GDM1 (cell line): Measurements from ENCODE around the gene ITPR1.

Experiments
- DNase-seq: peaks from one replicate; lab custom pipeline; 2025; lab: John Stamatoyannopoulos, UW

The ITPR1 gene

GRCh38 chr3:4509983-4510755 lies 17.0 kb downstream of the ITPR1 start:
- DNase-seq: no peak

DNA sequence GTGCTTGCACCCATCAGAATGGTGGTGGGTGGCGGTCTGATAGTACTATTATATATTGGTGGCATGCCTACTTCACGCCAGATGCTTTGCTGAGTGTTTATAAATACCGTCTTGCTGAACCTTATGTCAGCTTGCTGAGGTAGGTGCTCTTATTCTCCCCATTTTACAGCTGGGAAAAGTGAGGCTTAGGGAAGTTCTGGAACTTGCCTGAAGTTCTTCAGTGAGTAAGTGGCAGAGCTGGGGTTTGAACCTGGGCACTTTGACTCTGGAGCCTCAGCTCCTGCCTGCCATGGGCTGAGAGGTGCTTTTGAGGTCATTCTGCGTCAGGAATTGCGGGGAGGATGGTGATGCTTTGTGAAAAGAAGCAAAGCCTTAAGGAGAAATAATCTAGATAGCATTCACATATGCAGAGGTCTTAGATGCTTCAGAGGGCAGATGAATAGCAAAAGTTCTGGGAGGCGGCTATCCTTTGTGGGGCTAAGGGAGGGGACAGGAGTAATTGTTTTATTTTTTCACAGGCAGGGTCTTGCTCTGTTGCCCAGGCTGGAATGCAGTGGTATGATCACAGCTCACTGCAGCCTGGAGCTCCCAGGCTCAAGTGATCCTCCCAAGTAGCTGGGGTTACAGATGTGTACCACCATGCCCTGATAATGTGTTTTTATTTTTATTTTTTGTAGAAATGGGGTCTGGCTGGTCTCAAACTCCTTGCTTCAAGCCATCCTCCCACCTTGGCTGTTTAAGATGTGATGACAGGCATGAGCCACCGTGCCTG lies 18.5 kb downstream of the ITPR1 start:
- no peak for DNase-seq

GRCh38 chr3:4512895-4513616 lies 19.9 kb downstream of the ITPR1 start:
- DNase-seq: no peak

DNA sequence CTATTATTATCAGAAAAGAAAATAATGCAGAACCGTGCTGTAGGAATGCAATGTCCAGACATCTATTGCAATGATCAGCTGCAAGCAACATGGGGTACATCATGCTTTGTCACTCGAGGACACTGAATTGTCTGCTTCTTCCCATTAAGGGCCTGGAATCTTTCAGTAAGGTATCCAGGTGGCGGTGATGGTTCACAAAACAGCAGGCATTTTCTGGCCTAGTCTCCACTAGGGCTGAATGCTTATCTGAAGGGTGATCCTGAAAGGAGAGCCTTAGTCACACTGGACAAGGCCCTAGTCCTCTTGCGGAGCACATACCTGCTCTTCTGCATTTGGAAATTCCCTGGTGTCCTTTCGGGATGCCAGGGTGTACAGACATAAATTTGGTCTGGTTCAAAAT lies 21.2 kb downstream of the ITPR1 start:
- DNase-seq: no peak

DNA sequence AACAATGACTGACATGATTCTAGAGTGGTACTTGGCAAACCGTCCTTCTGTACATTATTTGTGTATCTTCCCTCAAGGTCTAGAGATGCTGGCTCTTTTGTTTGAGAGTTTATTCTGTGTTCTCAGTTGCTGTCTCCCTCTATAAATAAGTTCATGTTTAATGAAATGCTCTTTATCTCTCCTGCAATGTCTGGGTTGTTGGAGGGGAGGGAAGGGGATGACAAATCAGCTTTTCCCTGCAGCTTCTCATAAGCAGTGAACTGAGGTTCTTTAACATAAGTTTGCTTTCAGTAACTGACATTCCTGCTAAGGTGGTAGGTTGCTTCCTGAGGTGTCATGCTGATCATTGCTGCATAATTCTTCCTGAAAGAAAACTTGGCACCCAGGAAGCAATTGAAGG lies 21.8 kb downstream of the ITPR1 start:
- no peak for DNase-seq

- DNase-seq: no peak
These were observed 22.9 kb downstream of the ITPR1 start for GRCh38 chr3:4515916-4516579.

GRCh38 chr3:4517093-4517492 lies 23.9 kb downstream of the ITPR1 start:
- DNase-seq: no peak

DNA sequence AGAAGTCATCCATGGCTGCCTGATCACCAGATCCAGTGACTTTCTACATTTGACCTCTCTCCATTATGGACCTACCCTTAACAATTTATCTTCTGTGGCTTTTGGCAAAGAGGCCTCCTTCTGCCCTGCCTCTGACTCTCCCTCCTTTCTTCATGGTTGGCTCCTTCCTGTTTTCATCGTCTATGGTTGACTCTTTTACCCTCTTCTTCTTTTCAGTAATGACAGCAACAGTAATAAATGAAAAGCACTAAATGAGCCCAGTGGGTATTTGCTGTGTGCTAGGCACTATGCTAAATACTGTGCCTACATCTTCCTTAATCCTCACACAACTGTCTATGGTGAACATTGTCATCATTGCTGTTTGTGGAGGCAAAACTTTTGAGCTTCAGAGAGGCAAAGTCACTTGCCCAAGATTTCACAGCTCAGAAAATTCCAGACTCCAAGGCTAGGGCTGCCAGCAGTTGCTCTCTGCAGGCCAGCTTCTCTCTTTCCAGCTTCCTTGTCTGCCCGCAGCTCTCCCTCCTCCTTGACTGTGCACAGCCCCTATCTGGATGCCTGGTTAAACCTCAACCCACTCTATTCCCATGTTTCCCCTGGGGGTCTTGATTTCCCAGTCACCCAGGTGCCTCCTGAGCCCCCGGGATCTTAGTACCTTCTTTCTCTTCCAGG lies 24.6 kb downstream of the ITPR1 start:
- no peak for DNase-seq

DNA sequence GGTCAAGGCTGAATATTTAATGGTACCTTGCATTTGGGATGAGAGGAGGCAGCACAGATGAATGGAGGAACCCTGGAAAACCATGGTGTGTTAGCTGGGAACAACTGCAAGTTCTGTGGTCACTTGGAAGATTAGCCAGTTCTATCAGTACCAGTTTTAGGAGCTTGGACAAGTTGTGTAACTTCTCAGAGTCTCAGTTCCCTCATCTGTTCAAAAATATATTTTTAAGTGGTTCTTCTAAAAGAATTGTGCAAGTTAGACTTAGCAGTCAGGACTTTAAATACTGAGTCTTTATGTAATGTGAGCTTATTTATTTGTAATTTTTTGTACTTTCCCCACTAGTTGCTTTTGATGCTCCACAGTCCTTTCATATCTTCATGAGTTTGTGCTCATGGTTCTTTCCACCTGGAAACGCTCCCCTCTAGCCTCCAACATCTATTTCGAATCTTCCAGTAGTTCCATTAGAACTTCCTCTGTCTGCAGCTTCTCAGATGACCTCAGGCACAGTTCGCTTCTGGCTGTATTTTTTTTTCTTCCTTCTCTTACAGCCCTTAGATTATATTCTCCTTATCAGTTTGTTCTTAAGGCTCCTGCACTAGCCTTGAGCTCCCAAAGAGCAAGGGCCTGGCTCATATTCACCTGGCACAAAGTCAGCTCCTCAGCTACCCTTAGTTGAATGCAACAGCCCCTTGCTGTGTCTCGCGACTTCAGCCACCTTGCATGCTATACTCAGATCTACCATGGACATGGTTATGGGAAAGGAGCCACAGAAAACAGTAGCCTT lies 27.1 kb downstream of the ITPR1 start:
- no peak for DNase-seq

GRCh38 chr3:4522947-4523346 lies 29.8 kb downstream of the ITPR1 start:
- no peak for DNase-seq

GRCh38 chr3:4523710-4524698 lies 30.9 kb downstream of the ITPR1 start:
- no peak for DNase-seq

DNA sequence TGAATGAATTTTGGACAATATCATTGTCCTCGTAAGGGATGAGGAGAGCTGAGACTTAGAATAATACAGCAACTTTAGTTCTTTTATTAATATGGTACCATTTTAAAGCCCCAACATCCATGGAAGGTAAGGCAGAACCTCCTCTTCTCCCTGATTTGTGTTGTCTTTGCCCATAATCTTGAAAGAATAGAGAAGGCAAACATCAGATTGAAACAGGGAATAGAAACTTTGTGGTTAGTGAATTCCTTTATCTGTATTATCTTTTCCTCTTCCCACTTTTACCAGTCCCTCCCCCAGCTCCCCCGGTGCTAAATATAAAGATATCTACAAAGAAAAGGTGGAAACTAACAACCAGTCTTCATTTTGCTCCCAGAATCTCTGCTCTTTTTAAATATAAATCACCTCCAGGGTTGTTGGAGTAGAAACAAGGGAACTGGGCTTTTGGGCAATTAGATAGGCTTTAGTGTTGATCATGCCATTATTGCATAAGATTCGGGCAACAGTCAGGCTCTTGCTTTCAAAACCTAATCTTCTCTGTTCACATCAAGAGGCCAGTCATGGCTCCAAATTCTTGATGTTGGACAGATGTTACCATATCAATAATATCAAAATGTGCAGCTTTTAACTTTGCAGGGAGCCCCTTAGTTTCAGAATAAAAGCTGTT lies 32.5 kb downstream of the ITPR1 start:
- no peak for DNase-seq

- DNase-seq: no peak
These were observed 35.2 kb downstream of the ITPR1 start for GRCh38 chr3:4528320-4528719.

- no peak for DNase-seq
These were observed 35.9 kb downstream of the ITPR1 start for GRCh38 chr3:4528819-4529600.

DNA sequence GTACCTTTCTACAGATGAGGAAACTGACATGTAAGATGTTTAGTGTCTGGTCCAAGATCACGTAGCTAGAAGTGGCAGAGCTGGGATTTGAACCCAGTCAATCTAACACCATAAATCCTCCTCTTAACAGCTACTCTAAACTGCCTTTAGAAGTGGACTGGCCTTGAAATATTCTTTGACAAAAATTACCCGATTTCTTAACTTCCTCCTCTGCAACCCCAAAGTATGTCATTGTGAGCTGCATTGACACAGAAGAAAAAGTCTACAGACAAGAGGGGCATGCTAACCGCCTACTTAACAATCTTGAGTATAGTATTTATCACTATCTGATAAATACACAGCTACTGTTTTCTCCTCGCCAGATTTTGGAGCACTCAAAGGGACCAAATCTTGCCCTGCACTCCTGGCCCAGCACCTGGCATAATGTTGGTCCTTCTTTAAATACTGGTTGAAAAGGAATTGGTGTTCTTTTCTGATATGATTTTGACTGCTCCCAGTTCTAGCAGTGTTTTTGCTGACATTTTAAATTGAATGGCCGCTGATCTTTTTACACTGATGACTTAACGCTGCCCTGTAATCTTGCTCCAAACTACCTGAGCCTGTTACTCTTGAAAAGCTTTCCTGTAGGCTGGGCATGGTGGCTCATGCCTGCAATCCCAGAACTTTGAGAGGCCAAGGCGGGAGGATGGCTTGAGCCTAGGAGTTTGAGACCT lies 36.9 kb downstream of the ITPR1 start:
- no peak for DNase-seq

GRCh38 chr3:4531478-4532025 lies 38.4 kb downstream of the ITPR1 start:
- no peak for DNase-seq

GRCh38 chr3:4532535-4533112 lies 39.5 kb downstream of the ITPR1 start:
- no peak for DNase-seq
